ENCODE results near the gene SLC22A1. TPM values are rescaled to one million over a fixed set of nuclear protein-coding genes. Genes with fewer than 3 reads are reported as not detected.

Gene SLC22A1
- total RNA-seq, 1 donor from 2014 or later: 1.2 TPM

DNA sequence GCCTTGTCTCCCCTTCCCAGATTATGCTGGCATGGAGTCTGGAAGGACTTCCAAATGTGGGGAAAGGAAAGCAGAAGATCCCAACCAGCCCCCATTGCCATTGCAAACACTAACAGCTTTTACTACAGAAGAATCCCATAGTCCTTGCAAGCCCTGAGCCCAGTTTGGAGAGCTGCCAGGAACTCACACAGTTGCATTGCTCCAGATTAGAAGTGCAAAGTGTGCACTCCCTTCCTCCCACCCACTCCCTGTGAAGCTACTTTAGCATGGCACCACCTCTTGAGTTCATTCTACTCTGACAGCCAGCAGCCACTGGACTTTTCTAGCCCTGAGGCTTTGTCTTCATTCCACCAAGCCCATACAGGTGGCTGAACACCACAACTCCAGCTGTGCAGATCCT, 69.4 kb downstream of the SLC22A1 start:
- H3K36me3 Mint-ChIP-seq (ENCODE audit: low read depth): no peaks in the 10 kb centered on the region
- H3K4me3 Mint-ChIP-seq (ENCODE audit: low read depth): no peak overlapping the region
- no peaks in the 10 kb centered on the region for H3K4me1 Mint-ChIP-seq (ENCODE audit: low read depth)
- peaks cover 29% of the 10 kb centered on the region for H3K9me3 Mint-ChIP-seq
- intact Hi-C loops (cut with micrococcal nuclease): no loop called here
- no peak for DNase-seq (ENCODE audit: low spot score)
- H3K27me3 Mint-ChIP-seq (ENCODE audit: low read depth): peaks cover 2% of the 10 kb centered on the region
- no peak overlapping the region for H3K27ac Mint-ChIP-seq

DNA sequence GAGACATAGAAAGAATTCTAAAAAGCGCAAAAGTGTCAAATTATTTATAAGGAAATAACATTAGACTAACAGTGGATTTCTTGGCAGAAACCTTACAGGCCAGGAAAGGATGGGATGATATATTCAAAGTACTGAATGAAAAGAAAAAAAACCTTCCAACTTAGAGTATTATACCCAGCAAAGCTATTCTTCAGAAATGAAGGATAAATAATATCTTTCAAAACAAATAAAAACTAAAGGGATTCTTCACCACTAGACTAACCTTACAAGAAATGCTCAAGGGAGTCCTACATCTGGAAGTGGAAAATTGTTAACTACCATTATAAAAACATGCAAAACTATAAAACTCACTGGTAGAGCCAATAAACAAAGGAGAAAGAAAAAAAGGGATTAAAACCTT, 71.2 kb downstream of the SLC22A1 start:
- Mint-ChIP-seq H3K4me1 (ENCODE audit: low read depth) (no peaks in the 10 kb centered on the region), H3K4me3 (ENCODE audit: low read depth) (no peak overlapping the region), H3K9me3 (peaks cover 29% of the 10 kb centered on the region), H3K27ac (no peak overlapping the region), H3K27me3 (ENCODE audit: low read depth) (peaks cover 6% of the 10 kb centered on the region), H3K36me3 (ENCODE audit: low read depth) (no peaks in the 10 kb centered on the region)
- DNase-seq (ENCODE audit: low spot score): no peak
- intact Hi-C loops (cut with micrococcal nuclease): no loop called here

DNA sequence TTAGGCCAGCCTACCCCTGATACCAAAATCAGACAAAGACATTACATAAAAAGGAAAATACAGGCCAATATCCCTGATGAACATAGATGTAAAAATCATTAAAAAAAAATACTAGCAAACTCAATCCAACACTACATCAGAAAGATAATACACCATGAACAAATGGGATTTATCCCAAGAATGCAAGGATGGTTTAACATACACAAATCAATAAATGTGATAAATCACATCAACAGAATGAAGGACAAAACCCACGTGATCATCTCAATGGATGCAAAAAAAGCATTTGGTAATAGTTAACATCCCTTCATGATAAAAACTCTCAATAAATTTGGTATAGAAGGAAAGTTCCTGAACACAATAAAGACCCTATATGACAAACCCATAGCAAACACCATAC, 73.2 kb downstream of the SLC22A1 start:
- no peak overlapping the region for H3K4me3 Mint-ChIP-seq (ENCODE audit: low read depth)
- H3K27ac Mint-ChIP-seq: no peak overlapping the region
- intact Hi-C loops (cut with micrococcal nuclease): no loop called here
- H3K36me3 Mint-ChIP-seq (ENCODE audit: low read depth): no peaks in the 10 kb centered on the region
- DNase-seq (ENCODE audit: low spot score): no peak
- H3K4me1 Mint-ChIP-seq (ENCODE audit: low read depth): no peaks in the 10 kb centered on the region
- peaks cover 27% of the 10 kb centered on the region for H3K9me3 Mint-ChIP-seq
- H3K27me3 Mint-ChIP-seq (ENCODE audit: low read depth): peaks cover 7% of the 10 kb centered on the region

- peaks cover 11% of the 10 kb centered on the region for H3K27me3 Mint-ChIP-seq (ENCODE audit: low read depth)
- H3K4me3 Mint-ChIP-seq (ENCODE audit: low read depth): no peak overlapping the region
- intact Hi-C loops (cut with micrococcal nuclease): no loop called here
- peaks cover 19% of the 10 kb centered on the region for H3K9me3 Mint-ChIP-seq
- no peak overlapping the region for H3K27ac Mint-ChIP-seq
- H3K4me1 Mint-ChIP-seq (ENCODE audit: low read depth): no peaks in the 10 kb centered on the region
- H3K36me3 Mint-ChIP-seq (ENCODE audit: low read depth): no peaks in the 10 kb centered on the region
- no peak for DNase-seq (ENCODE audit: low spot score)
Measured at GRCh38 chr6:160197662-160198061, 76.0 kb downstream of the SLC22A1 start.

GRCh38 chr6:160198606-160199211, 77.1 kb downstream of the SLC22A1 start:
- no peak overlapping the region for H3K27ac Mint-ChIP-seq
- H3K4me1 Mint-ChIP-seq (ENCODE audit: low read depth): no peaks in the 10 kb centered on the region
- peaks cover 13% of the 10 kb centered on the region for H3K9me3 Mint-ChIP-seq
- H3K27me3 Mint-ChIP-seq (ENCODE audit: low read depth): peaks cover 11% of the 10 kb centered on the region
- H3K36me3 Mint-ChIP-seq (ENCODE audit: low read depth): no peaks in the 10 kb centered on the region
- no peak overlapping the region for H3K4me3 Mint-ChIP-seq (ENCODE audit: low read depth)
- intact Hi-C loops (cut with micrococcal nuclease): no loop called here
- no peak for DNase-seq (ENCODE audit: low spot score)

GRCh38 chr6:160201061-160201460, 79.4 kb downstream of the SLC22A1 start:
- Mint-ChIP-seq H3K27ac (no peak overlapping the region), H3K9me3 (no peaks in the 10 kb centered on the region), H3K27me3 (ENCODE audit: low read depth) (peaks cover 11% of the 10 kb centered on the region), H3K4me1 (ENCODE audit: low read depth) (no peaks in the 10 kb centered on the region), H3K4me3 (ENCODE audit: low read depth) (no peak overlapping the region), H3K36me3 (ENCODE audit: low read depth) (no peaks in the 10 kb centered on the region)
- DNase-seq (ENCODE audit: low spot score): no peak
- intact Hi-C loops (cut with micrococcal nuclease): no loop called here

- intact Hi-C loops (cut with micrococcal nuclease): no loop called here
- H3K4me3 Mint-ChIP-seq (ENCODE audit: low read depth): no peak overlapping the region
- no peak for DNase-seq (ENCODE audit: low spot score)
- H3K4me1 Mint-ChIP-seq (ENCODE audit: low read depth): no peaks in the 10 kb centered on the region
- H3K9me3 Mint-ChIP-seq: no peaks in the 10 kb centered on the region
- no peak overlapping the region for H3K27ac Mint-ChIP-seq
- H3K27me3 Mint-ChIP-seq (ENCODE audit: low read depth): peaks cover 9% of the 10 kb centered on the region
- no peaks in the 10 kb centered on the region for H3K36me3 Mint-ChIP-seq (ENCODE audit: low read depth)
Measured at GRCh38 chr6:160202411-160202810, 80.8 kb downstream of the SLC22A1 start.

- Mint-ChIP-seq H3K36me3 (ENCODE audit: low read depth) (no peaks in the 10 kb centered on the region), H3K27ac (no peak overlapping the region), H3K9me3 (no peaks in the 10 kb centered on the region), H3K27me3 (ENCODE audit: low read depth) (peaks cover 6% of the 10 kb centered on the region), H3K4me1 (ENCODE audit: low read depth) (no peaks in the 10 kb centered on the region), H3K4me3 (ENCODE audit: low read depth) (no peak overlapping the region)
- intact Hi-C loops (cut with micrococcal nuclease): no loop called here
- DNase-seq (ENCODE audit: low spot score): no peak
Measured at GRCh38 chr6:160203076-160203475, 81.5 kb downstream of the SLC22A1 start.

DNA sequence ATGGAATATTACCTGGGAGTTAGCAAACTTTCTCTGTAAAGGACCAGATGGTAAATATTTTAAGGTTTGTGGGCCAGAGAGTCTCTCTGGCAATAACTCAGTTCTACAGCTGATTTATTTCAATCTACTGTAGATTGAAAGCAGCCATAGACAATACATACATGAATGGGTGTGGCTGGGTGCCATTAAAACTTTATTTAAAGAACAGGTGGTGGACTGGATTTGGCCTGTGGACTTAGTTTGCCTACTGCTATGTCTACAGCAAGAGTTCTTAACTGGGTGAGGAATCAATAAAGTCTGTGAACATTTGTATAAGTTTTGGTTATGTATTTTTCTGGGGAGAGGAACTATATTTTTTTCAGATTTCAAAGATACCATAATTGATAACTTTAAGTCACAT, 81.9 kb downstream of the SLC22A1 start:
- H3K36me3 Mint-ChIP-seq (ENCODE audit: low read depth): no peaks in the 10 kb centered on the region
- H3K4me3 Mint-ChIP-seq (ENCODE audit: low read depth): no peak overlapping the region
- no peaks in the 10 kb centered on the region for H3K4me1 Mint-ChIP-seq (ENCODE audit: low read depth)
- intact Hi-C loops (cut with micrococcal nuclease): no loop called here
- H3K9me3 Mint-ChIP-seq: no peaks in the 10 kb centered on the region
- peaks cover 6% of the 10 kb centered on the region for H3K27me3 Mint-ChIP-seq (ENCODE audit: low read depth)
- H3K27ac Mint-ChIP-seq: no peak overlapping the region
- no peak for DNase-seq (ENCODE audit: low spot score)

GRCh38 chr6:160203953-160204352, 82.3 kb downstream of the SLC22A1 start:
- H3K27ac Mint-ChIP-seq: no peak overlapping the region
- DNase-seq (ENCODE audit: low spot score): no peak
- H3K4me1 Mint-ChIP-seq (ENCODE audit: low read depth): no peaks in the 10 kb centered on the region
- no peaks in the 10 kb centered on the region for H3K9me3 Mint-ChIP-seq
- H3K4me3 Mint-ChIP-seq (ENCODE audit: low read depth): no peak overlapping the region
- intact Hi-C loops (cut with micrococcal nuclease): no loop called here
- no peaks in the 10 kb centered on the region for H3K36me3 Mint-ChIP-seq (ENCODE audit: low read depth)
- peaks cover 4% of the 10 kb centered on the region for H3K27me3 Mint-ChIP-seq (ENCODE audit: low read depth)

DNA sequence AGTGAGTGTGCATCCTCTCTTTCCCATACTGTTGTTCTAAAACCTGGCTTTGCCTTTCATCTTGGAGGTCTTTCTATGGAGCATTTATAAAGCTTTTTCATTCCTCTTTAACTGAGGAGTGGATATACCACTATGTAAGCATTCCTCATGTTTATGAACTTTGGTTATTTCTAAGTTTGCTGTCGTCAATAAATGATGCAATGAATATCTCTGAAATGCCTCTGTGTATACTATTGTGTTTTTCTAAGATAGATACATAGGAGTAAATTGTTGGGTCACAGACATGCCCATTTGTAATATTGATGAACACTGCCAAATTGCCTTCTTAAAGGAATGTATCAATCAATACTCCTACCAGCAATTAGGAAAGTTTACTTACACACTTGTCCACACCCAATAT, 83.1 kb downstream of the SLC22A1 start:
- H3K4me1 Mint-ChIP-seq (ENCODE audit: low read depth): no peaks in the 10 kb centered on the region
- H3K36me3 Mint-ChIP-seq (ENCODE audit: low read depth): no peaks in the 10 kb centered on the region
- no peak for DNase-seq (ENCODE audit: low spot score)
- peaks cover 4% of the 10 kb centered on the region for H3K27me3 Mint-ChIP-seq (ENCODE audit: low read depth)
- H3K4me3 Mint-ChIP-seq (ENCODE audit: low read depth): no peak overlapping the region
- intact Hi-C loops (cut with micrococcal nuclease): no loop called here
- H3K9me3 Mint-ChIP-seq: no peaks in the 10 kb centered on the region
- no peak overlapping the region for H3K27ac Mint-ChIP-seq

DNA sequence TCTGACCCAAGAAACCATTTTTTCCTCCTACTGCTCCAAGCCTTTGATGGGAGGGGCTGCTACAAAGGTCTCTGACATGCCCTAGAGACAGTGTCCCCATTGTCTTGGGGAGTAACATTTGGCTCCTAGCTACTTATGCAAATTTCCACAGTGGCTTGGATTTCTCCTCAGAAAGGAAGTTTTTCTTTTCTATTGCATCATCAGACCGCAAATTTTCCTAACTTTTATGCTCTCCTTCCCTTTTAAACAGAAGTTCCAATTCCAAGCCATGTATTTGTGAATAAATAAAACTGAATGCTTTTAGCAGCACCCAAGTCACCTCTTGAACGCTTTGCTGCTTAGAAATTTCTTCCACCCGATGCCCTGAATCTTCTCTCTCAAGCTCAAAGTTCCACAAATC, 86.0 kb downstream of the SLC22A1 start:
- H3K27ac Mint-ChIP-seq: no peak overlapping the region
- intact Hi-C loops (cut with micrococcal nuclease): no loop called here
- no peaks in the 10 kb centered on the region for H3K36me3 Mint-ChIP-seq (ENCODE audit: low read depth)
- H3K4me3 Mint-ChIP-seq (ENCODE audit: low read depth): no peak overlapping the region
- H3K27me3 Mint-ChIP-seq (ENCODE audit: low read depth): no peaks in the 10 kb centered on the region
- no peak for DNase-seq (ENCODE audit: low spot score)
- no peaks in the 10 kb centered on the region for H3K4me1 Mint-ChIP-seq (ENCODE audit: low read depth)
- no peaks in the 10 kb centered on the region for H3K9me3 Mint-ChIP-seq

All from activated T-helper 2 cell treated with anti-CD3 and anti-CD28 coated beads, Interferon-gamma antibody, Interleukin-2, Interleukin-4, amounts not matched to agents 10 μg/mL and 5 μg/mL and 100 μg/mL, durations not matched to agents 14 hours and 24 hours and 36 hours (primary cell).